Activated CD4-positive, CD25-positive, alpha-beta regulatory T cell (primary cell): ENCODE measurements around the gene PMEL.

Source experiments
- DNase-seq, 4 experiments: peaks; one replicate each; lab custom pipeline; 2025; lab: John Stamatoyannopoulos, UW

Gene PMEL

DNA sequence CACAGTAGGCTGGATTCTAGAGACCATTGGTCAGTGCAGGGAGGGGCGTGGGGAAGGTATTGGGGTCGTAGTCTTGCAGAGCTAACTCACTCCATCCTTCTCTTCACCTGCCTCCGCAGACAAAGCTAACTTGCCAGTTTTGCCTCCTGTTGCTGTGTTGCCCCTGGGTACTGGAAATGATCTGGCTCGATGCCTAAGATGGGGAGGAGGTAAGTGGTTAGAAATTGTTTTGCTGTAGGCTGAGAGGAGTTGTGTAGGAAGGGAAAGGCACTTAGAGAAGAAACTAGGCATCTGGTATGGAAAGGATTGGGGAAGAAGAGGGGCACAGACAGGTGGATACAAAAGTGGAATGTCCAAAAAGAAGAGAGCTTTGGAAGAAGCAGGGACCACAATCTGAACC is 23.8 kb downstream of the PMEL start:
- DNase-seq = no peak

DNA sequence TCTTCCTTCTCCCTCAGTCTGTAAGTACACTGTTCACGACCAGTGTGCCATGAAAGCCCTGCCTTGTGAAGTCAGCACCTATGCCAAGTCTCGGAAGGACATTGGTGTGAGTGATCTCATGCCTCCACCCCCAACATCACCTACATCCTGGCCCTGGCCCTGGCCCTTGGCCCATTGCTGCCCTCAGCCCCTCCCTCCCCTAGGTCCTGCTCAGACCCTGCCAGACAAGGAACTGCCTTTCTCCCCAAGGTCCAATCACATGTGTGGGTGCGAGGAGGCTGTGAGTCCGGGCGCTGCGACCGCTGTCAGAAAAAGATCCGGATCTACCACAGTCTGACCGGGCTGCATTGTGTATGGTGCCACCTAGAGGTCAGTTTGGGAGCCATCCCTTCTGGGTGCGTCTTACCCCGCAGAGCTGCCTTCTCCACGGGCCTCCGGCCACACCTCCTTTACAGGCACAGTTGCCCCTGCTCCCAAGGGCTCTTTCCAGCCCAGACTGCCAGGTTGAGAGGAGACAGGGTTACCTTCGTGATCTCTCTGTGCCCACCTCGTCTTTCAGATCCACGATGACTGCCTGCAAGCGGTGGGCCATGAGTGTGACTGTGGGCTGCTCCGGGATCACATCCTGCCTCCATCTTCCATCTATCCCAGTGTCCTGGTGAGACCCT is 25.6 kb downstream of the PMEL start:
- DNase-seq = peak; percentile 54 to 73 (median 68)

DNA sequence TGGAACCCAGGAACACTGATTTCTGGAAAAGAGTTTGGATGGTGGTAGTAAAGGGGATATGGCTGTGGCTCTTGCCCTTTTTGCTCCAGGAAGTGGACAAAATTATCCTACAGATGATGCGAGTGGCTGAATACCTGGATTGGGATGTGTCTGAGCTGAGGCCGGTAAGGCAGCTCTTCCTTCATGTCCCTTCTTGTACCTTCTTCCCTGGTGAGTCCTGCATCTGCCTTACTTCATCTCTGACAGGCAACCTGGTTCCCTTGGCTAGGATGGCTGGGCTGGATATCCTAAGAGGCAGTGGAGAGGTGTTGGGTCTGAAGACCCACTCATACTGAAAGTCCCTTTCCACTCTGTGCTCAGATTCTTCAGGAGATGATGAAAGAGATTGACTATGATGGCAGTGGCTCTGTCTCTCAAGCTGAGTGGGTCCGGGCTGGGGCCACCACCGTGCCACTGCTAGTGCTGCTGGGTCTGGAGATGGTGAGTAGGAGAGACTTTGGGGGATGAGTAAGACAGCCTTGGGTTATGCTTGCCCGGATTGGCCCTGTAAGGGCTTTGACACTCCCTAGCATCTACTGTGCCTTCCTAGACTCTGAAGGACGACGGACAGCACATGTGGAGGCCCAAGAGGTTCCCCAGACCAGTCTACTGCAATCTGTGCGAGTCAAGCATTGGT is 26.9 kb downstream of the PMEL start:
- DNase-seq = no peak

DNA sequence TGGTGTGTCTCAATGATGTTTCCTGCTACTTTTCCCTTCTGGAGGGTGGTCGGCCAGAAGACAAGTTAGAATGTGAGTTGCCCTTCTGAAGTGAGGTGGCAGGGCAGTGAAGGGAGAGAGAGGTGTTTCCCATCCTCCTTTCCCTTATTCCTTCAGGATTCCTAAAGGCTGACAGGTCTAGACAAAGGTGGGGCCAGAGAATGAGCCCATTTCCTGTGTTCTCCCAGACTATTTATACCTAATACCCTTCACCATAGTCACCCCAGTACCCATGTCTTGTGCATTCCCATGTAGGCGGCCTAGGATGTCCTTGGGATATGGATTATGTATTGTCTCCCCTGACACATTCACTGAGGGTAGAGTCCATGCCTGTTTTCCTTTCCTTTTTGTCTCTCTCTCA is 27.9 kb downstream of the PMEL start:
- DNase-seq = no peak

DNA sequence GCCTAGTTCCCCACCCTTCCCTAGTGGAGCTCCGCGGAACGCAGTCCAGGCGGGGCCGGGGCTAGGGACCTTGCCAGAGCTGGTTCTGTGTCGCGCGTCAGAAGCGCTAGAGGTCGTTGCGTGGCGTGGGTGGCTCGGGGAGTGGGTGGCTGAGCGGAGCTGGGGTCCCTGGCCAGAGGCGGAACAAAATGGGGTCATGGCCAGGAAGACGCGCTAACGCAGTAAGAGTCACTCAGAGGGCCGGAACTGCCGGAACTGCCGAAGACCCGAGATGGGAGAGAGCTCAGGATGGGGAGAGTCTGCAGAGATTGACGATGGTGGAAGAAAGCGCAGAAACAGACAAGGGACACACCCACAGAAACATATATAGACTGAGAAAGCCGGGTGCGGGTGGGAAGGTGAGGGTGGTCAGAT is 30.1 kb downstream of the PMEL start:
- DNase-seq = no peak

DNA sequence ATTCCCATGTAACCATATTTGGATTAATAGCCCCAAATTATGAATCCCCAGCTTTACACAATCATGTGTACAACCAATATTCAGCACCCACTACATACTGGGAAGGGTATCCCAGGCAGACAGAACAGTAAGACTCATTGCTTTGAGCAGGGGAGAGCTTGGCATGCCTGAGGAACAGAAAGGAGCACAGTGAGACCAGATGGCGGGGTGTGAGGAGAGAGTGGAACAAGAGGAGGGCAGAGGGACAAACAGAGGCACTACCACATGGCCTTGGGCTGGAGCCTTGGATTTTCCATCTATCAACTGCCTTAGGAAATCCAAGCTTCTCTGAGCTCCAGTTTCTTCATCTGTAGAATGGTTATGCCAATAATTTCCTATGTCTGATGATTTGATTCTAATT is 31.1 kb downstream of the PMEL start:
- DNase-seq = no peak

DNA sequence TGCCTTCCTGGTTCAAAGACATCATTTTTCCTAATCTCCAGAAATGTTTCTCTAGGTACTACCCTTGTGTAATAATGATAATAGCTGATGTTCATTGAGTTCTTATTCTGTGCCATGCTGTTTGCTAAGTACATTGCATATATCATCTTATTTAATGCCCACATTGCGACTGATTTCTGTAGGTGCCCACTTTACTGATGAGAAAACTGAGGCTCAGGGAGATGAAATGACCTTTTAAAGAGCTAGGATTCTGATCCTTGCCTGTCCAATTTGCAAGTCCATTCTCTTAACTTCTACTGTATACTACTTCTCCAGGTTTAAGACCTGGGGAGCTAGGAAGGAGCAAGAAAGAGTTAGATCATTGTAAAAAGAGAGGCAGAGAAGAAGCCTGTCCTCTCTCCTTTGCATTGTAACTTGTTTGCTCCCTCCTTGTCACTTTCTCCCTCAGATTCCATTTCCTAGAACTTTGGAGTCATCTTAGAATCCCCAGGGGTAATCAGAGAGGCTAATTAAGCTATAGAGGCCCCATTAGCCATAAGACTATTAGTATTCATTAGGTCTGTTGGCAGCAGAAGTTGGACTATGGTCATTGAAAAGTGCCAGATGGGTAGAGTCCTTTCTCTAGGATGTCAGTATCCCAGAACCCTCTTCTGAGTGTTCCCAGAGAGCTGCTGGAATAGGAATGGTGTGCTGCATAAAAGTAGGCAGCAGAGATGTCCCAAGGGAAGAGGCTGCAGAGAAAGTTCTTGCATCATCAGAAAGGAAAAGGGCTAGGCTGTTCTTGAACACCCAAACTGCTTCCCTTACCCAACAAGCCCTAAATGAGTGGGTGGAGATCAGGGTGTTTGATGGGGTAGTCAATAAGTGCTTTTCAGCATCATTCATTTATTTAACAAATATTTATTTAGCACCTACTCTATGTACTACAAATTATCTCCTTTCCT is 31.8 kb downstream of the PMEL start:
- DNase-seq = no peak

DNA sequence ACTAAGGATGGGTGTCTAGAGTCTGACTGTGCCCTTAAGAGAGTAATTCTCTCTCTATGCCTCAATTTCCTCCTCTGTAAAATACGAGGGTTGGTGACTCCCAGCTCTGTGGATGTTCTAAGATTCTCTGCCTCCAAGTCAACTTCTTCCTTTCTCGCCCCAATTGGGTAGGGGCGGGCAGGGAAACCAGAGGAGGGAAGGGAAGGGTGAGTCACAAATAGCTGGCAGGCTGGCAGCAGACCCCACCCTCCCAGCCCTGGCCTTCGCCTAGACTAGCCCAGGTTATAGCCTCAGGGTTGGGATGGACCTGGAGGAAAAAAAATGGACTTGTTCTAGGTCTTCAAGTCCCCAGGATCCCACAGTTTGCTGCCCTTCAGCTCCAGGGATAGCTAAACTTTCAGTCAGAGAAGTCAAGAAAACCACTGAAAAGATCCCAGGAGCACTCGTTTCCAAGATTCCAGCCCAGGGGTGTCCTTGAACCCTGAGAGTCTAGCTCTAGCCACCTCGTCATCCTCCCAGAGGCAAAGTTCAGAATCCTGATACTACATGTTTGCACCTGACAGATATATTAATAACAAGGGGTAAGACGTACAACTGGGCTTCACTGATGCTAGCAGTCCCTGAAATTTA is 32.6 kb downstream of the PMEL start:
- no peak for DNase-seq

DNA sequence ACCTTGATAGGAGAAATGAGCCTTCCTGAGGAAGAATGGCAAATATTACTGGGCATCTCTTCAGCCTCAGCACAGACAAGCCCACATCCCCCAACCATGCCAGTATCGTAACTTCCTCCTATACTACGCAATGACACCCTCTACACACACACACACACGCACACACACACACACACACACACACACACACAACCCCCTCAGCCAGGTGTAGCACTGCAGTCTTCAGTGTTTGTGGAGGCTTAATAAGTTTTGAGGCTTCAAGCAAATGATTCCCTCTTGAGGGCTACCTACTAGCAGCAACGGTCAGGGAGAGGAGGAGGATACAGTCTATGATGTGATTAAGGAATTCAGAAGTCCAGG is 33.3 kb downstream of the PMEL start:
- peak in 3 of 4 experiments; percentile 21 to 35 (median 26) for DNase-seq

DNA sequence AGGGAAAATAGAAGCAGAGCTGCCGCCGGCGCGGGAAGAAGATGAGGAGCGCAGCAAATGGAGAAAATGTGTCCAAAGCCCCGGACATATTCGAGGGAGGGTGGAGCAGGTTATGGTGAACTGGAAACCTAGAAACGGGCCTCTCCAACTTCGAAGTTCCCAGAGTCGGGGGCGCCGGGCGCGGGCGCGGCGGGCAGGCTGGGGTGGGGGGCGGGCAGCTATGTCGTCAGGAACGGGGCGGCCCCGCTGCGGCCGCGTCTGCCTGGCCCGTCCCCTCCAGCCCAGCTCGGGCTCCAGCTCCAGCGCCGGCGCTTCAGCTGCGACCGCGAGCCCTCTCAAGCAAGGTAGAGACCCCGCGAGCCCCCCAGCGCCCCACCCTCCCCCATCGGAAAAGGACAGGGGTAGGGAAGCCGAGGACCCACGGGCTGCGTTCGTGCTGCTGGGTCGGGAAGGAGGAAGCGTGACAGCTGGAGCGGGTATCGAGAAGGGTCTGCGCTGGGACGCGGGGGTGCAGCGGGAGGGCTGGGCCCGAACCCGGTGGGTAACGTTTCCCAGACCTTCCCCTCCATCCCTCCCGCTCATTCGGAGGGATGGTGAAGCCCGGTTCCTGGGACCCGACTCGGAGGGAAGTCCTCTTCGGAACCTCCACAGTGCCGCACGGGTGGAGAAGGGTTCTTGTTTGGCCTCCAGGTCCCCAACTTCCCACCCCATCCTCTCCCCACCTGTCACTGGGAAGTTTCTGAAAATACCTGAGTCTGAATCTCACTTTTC is 33.9 kb downstream of the PMEL start:
- DNase-seq = peak in 1 of 4 experiments; percentile 5

DNA sequence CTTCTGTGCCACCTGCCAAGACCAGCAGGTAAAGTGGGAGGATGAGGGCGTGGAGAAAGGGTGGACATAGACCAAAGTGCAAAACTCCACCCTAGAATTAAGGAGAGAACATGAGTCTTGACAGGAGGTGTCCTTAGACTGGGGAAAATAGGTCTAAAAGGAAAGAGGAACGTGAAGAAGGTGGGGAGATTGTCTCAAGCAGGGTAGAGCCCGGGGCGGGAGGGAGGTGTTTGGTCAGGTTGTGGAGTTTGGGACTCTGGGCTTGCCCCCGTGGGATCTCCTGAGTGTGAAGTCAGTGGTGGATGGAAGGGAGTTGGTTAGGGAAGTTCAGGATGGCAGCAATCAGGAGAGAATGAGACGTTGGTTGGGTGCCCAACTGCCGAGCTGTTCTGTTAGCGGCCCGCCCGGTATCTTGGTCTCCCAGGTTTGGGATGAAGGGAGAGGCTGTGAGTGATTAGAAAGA is 34.5 kb downstream of the PMEL start:
- DNase-seq = no peak

DNA sequence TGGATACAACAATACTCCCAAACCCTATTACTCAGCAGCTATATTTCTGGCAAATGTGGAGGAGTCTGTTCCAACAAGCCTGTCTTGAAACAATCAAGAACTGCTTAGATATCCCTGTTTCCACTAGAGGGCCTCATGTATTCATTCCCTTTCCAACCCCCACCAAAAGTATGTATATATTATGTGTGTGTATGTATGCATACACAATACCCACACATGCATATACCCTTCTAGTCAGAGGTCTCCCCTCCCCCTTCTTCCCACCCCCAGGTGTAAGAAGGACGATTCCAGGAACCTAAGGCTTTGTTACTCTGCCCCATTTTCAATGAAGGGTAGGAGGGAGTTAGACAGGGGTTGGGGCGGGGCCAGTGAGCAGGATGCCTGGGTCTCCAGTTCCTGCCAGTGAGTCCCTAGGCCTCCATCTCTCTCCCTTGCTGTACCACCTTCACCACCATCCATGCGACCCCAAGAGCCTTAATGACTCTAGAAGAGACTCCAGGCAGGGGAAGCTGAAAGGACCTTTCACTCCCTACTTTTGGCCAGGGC is 35.0 kb downstream of the PMEL start, which contains the start of gene DGKA:
TSS of gene DGKA (plus strand) at position 392 of the 546 bp plus-strand sequence. CDS start 5,342 bp downstream, outside the sequence.
- DNase-seq = peak; percentile 35 to 69 (median 51)

DNA sequence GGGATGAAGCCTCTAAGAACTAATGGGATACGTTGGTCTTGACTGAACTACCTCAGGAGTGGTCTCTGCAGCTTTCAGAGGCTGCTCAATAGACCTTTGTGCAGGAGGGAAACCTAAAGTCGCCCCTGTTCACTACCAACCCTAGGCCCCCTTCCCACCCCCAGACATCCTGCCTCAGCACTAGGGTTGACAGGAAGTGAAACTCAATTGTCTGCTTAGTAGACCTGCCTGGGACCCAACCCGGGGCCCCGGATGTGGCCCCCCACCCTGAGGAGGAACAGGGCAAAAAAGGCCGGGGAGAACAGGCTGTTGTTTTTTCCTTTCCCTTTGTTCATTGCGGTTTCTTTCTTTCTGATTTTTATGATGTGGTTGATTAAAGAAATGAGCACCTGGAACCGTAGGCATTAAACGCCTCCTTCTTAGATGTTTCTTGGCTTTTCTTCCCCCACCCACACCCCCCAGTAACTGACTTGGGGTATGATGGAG is 36.5 kb downstream of the PMEL start:
- DNase-seq = peak; percentile 29 to 85 (median 69)

DNA sequence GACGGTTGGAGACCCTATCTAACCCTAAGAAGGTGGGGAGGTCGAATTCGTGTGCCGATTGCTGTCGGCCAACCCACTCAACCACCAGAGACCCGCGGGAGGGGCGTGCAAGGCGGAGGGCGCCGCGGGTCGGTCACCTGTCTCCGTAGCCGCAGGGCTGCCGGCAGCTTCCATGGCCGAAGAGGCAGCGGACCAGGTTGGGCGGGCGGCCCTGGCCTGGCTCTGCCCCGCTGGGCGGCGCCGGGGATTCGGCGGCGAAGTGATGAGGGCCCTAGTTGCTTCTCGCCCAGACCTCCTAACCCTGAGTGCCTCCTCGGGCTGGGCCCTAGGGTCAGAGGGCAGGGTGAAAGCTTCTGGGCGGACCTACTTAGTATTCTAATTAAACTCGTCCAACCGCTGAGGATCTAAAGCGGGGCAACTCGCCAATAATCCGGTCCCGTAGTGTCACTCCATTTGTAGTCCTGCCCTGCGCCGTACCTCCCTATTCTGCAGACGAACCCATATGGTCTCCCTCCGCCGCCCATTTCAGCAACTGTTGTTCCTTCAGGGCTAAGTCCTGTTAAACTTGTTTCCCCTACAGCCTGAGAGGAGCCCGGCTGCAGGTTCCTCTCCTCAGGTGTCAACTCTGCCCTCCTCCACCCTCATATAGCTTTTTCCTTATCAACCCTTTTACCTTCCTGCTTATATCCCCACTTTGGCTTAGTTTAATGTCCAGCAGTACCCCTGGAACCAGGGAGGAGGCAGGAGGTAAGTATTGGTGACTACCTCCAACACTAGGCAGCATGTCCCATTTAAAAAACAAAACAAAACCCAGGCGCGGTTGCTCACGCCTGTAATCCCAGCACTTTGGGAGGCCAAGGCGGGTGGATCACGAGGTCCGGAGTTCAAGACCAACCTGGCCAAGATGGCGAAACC is 38.0 kb downstream of the PMEL start, which contains the start of gene PYM1:
TSS of gene PYM1 (minus strand) at position 307 of the 915 bp plus-strand sequence. CDS start at position 174, 133 bp downstream.
- DNase-seq = peak; percentile 40 to 56 (median 50)

DNA sequence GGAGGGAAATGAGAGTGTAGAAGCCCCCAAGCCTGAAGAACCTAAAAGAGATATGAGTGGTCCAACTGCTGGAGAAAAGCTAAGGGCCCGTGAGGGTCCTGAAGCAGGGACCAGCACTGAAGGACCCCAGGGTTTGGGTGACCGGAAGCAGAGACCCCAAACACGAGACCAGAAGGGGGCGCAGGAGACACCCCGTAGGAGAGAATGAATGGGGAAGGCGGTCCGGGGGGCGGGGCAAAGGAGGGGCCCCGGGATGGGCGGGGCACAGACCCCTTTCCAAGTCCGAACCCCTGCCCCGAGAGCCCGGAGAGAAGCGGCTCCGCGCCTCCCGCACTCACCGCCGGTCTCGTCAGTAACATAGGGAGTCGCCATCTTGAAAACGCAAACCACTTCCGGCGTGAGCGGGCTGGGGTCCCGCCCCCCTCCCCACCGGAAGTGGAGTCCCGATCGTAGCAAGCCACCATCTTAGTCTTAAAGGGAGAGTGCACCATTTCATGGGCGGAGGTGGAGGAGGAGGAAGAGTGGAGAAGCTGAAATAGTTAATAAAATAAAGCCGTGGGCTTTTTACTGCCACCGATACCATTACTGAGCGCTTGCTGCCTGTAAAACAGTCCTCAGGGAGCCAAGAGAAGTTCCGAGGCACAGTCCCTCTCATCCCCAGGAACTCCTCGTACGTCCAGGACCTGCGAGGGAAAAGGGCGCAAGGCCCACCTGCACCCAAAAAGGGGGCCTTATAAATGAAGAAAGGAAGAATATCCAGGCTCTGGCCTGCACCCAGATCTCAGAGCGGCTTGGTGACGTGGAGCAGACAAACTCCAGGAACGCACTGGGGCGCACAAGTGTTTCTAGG is 38.9 kb downstream of the PMEL start:
- DNase-seq = peak; percentile 79 to 96 (median 84)

DNA sequence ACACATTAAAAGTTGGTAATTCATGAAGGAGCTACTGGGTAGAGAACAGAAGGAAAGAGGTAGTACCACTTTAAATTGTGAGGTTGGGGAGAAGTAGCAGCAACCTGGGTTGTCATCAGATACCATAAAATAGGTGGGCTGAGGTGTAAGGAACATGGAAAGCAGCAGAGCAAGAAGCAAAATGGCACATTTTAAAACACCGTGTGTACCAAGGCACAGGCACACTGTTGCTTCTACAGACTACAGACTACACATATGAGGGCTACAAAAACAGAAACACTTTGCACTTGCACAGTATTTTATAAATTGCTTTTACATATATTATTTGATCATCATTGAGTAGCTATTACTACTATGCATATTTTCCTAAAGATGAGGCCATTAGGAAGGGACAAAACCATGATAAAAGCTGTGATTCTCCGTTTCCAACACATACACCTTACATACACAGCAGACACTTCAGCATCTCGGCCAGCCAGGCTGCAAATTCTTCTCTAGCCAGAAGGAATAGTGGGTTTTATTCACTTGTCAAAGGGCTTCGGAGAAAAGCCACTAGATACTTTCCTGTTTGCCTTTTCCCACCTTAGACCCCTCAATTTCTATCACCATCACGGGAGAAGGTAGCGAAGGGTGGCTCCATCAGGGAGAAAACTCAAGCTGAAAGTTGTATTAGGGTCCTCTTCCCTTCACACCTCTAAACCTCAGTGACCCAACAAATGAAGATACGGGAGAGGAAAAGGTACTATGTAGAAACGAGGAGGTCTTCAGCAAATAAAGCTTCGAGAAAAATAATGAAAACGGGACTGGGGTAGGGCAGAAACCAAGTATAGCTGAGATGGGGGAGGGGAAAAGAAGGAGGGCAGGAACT is 39.7 kb downstream of the PMEL start:
- DNase-seq = no peak

DNA sequence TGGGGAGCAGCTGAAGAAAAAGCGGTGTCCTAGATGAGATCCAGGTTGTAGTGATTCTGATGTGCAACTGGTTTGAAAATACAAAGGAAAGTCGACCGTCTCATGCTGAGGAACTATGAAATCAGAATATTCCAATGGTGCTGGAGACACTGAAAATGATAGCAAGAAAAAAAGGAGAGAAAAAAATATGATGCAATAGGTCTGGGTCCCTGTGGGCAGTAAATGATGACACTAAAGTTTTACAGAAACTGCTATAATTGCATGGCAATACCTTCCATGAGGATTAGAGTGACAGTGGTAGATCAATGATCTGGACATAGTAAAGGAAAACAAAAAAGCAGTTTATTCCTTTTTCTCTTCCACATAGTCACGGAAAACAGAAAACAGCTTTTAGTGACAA is 40.5 kb downstream of the PMEL start:
- no peak for DNase-seq
